WTC11 (cell line): ENCODE measurements around the gene PLIN3.

Experiments used
- CBFB ChIP-seq: sonication (generic); formaldehyde crosslinking; IDR thresholded peaks from 2 replicates; pipeline ENCODE4 v1.8.1; 2022; ENCODE audit warnings: mild to moderate bottlenecking, low read depth, missing genetic modification reagents
- ESRRA ChIP-seq: sonication (generic); formaldehyde crosslinking; IDR thresholded peaks from 2 replicates; pipeline ENCODE4 v1.8.1; 2022; ENCODE audit warnings: mild to moderate bottlenecking, missing genetic modification reagents, borderline replicate concordance
- GABPB1 ChIP-seq: sonication (generic); formaldehyde crosslinking; IDR thresholded peaks from 2 replicates; pipeline ENCODE4 v1.8.1; 2023; ENCODE audit warnings: mild to moderate bottlenecking, missing genetic modification reagents
- ZNF121 ChIP-seq: sonication (generic); formaldehyde crosslinking; IDR thresholded peaks from 2 replicates; pipeline ENCODE4 v1.8.0; 2023; ENCODE audit warnings: missing genetic modification reagents
- TF ChIP-seq, protein P1 (sequence below): sonication (generic); formaldehyde crosslinking; IDR thresholded peaks from 2 replicates; pipeline ENCODE4 v1.8.1; 2023; ENCODE audit warnings: mild to moderate bottlenecking, missing genetic modification reagents, moderate library complexity
- TF ChIP-seq, protein P2 (sequence below): fragments of 200-600 bp; IDR thresholded peaks from 2 replicates; pipeline ENCODE4 v1.8.0; 2022; ENCODE audit warnings: antibody characterized with exemption
- TF ChIP-seq, protein P3 (sequence below): sonication (generic); formaldehyde crosslinking; IDR thresholded peaks from 2 replicates; pipeline ENCODE4 v1.8.0; 2022; ENCODE audit warnings: mild to moderate bottlenecking, missing genetic modification reagents
- TF ChIP-seq, protein P4 (sequence below): sonication (generic); formaldehyde crosslinking; IDR thresholded peaks from 2 replicates; pipeline ENCODE4 v1.8.1; 2023; ENCODE audit warnings: mild to moderate bottlenecking, missing genetic modification reagents
- TF ChIP-seq, protein P5 (sequence below): fragments of 250-450 bp; sonication (Bioruptor Pico); IDR thresholded peaks from 2 replicates; pipeline ENCODE4 v1.9.0; 2021; ENCODE audit warnings: mild to moderate bottlenecking

DNA sequence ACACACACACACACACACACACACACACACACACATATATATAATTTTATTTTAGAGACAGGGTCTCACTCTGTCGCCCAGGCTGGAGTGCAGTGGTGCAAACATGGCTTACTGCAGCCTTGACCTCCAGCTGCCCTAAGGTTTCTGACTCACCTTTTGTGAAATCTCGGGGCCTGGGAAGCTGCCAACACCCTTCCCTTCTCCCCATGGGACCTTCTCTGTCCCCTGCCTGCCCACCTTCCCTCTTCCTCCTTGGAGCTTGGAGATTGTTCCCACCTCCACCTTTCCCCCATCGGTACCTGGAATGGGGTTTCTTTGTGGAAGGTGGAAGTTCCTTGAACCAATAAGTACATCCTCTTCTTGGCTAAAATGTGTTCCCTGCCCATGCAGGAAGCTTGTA lies 28.9 kb upstream of the PLIN3 start:
- TF ChIP-seq GABPB1 (CRISPR knock-in tag) (no peak), ZNF121 (no peak), ESRRA (CRISPR knock-in tag) (no peak), CBFB (CRISPR knock-in tag) (no peak)
- TF ChIP-seq, protein P1, sequence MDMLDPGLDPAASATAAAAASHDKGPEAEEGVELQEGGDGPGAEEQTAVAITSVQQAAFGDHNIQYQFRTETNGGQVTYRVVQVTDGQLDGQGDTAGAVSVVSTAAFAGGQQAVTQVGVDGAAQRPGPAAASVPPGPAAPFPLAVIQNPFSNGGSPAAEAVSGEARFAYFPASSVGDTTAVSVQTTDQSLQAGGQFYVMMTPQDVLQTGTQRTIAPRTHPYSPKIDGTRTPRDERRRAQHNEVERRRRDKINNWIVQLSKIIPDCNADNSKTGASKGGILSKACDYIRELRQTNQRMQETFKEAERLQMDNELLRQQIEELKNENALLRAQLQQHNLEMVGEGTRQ (CRISPR knock-in tag): no peak
- TF ChIP-seq, protein P2, sequence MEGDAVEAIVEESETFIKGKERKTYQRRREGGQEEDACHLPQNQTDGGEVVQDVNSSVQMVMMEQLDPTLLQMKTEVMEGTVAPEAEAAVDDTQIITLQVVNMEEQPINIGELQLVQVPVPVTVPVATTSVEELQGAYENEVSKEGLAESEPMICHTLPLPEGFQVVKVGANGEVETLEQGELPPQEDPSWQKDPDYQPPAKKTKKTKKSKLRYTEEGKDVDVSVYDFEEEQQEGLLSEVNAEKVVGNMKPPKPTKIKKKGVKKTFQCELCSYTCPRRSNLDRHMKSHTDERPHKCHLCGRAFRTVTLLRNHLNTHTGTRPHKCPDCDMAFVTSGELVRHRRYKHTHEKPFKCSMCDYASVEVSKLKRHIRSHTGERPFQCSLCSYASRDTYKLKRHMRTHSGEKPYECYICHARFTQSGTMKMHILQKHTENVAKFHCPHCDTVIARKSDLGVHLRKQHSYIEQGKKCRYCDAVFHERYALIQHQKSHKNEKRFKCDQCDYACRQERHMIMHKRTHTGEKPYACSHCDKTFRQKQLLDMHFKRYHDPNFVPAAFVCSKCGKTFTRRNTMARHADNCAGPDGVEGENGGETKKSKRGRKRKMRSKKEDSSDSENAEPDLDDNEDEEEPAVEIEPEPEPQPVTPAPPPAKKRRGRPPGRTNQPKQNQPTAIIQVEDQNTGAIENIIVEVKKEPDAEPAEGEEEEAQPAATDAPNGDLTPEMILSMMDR: no peak
- TF ChIP-seq, protein P3, sequence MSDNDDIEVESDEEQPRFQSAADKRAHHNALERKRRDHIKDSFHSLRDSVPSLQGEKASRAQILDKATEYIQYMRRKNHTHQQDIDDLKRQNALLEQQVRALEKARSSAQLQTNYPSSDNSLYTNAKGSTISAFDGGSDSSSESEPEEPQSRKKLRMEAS: no peak
- TF ChIP-seq, protein P4, sequence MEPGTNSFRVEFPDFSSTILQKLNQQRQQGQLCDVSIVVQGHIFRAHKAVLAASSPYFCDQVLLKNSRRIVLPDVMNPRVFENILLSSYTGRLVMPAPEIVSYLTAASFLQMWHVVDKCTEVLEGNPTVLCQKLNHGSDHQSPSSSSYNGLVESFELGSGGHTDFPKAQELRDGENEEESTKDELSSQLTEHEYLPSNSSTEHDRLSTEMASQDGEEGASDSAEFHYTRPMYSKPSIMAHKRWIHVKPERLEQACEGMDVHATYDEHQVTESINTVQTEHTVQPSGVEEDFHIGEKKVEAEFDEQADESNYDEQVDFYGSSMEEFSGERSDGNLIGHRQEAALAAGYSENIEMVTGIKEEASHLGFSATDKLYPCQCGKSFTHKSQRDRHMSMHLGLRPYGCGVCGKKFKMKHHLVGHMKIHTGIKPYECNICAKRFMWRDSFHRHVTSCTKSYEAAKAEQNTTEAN (CRISPR knock-in tag): no peak
- TF ChIP-seq, protein P5, sequence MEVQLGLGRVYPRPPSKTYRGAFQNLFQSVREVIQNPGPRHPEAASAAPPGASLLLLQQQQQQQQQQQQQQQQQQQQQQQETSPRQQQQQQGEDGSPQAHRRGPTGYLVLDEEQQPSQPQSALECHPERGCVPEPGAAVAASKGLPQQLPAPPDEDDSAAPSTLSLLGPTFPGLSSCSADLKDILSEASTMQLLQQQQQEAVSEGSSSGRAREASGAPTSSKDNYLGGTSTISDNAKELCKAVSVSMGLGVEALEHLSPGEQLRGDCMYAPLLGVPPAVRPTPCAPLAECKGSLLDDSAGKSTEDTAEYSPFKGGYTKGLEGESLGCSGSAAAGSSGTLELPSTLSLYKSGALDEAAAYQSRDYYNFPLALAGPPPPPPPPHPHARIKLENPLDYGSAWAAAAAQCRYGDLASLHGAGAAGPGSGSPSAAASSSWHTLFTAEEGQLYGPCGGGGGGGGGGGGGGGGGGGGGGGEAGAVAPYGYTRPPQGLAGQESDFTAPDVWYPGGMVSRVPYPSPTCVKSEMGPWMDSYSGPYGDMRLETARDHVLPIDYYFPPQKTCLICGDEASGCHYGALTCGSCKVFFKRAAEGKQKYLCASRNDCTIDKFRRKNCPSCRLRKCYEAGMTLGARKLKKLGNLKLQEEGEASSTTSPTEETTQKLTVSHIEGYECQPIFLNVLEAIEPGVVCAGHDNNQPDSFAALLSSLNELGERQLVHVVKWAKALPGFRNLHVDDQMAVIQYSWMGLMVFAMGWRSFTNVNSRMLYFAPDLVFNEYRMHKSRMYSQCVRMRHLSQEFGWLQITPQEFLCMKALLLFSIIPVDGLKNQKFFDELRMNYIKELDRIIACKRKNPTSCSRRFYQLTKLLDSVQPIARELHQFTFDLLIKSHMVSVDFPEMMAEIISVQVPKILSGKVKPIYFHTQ (CRISPR knock-in tag): no peak
